GM18526 (cell line): ENCODE data around the gene HPCAL1.

Source experiments
- POLR2A ChIP-seq: IDR thresholded peaks from 3 replicates; pipeline ENCODE4 v1.6.1; 2011; ENCODE audit not compliant: insufficient read length; ENCODE audit errors: extremely low read depth

HPCAL1 gene

GRCh38 chr2:10422251-10422650, 119.5 kb downstream of the HPCAL1 start:
- TF ChIP-seq POLR2A = no peak

GRCh38 chr2:10422732-10423399, 120.2 kb downstream of the HPCAL1 start:
- TF ChIP-seq POLR2A = no peak

GRCh38 chr2:10423400-10423774, 120.7 kb downstream of the HPCAL1 start:
- no peak for TF ChIP-seq POLR2A

GRCh38 chr2:10424051-10424450, 121.3 kb downstream of the HPCAL1 start:
- no peak for TF ChIP-seq POLR2A

GRCh38 chr2:10424916-10425505, 122.3 kb downstream of the HPCAL1 start:
- TF ChIP-seq POLR2A = no peak

GRCh38 chr2:10425699-10426098, 123.0 kb downstream of the HPCAL1 start:
- no peak for TF ChIP-seq POLR2A

GRCh38 chr2:10426726-10427617, 124.3 kb downstream of the HPCAL1 start:
- TF ChIP-seq POLR2A = no peak

GRCh38 chr2:10427618-10427949, 124.9 kb downstream of the HPCAL1 start:
- TF ChIP-seq POLR2A = no peak

- TF ChIP-seq POLR2A = no peak
These were observed 125.7 kb downstream of the HPCAL1 start for GRCh38 chr2:10428355-10428754.

GRCh38 chr2:10428924-10429323, 126.2 kb downstream of the HPCAL1 start:
- no peak for TF ChIP-seq POLR2A

GRCh38 chr2:10430886-10431622, 128.3 kb downstream of the HPCAL1 start:
- TF ChIP-seq POLR2A = no peak

- no peak for TF ChIP-seq POLR2A
These were observed 129.1 kb downstream of the HPCAL1 start for GRCh38 chr2:10431797-10432196.

- no peak for TF ChIP-seq POLR2A
These were observed 129.8 kb downstream of the HPCAL1 start for GRCh38 chr2:10432311-10433181.

- TF ChIP-seq POLR2A = no peak
These were observed 130.7 kb downstream of the HPCAL1 start for GRCh38 chr2:10433264-10433946.
